ENCODE data around the gene CA12.
"Not testable (repeated sequence)": the region's sequence is repeated elsewhere in the genome, so short reads cannot be mapped to it uniquely, and the experiment has no call there.

Gene CA12

GRCh38 chr15:63421433-63421832 is 39.8 kb upstream of the CA12 start:
- no peak for DNase-seq
- Histone ChIP-seq H3K27ac (no peak overlapping the region), H3K27me3 (replicated peaks) (no peaks in the 10 kb centered on the region), H3K4me3 (ENCODE audit: low read depth, low read length) (no peak overlapping the region), H3K36me3 (replicated peaks) (no peaks in the 10 kb centered on the region)
- TF ChIP-seq, protein P1, sequence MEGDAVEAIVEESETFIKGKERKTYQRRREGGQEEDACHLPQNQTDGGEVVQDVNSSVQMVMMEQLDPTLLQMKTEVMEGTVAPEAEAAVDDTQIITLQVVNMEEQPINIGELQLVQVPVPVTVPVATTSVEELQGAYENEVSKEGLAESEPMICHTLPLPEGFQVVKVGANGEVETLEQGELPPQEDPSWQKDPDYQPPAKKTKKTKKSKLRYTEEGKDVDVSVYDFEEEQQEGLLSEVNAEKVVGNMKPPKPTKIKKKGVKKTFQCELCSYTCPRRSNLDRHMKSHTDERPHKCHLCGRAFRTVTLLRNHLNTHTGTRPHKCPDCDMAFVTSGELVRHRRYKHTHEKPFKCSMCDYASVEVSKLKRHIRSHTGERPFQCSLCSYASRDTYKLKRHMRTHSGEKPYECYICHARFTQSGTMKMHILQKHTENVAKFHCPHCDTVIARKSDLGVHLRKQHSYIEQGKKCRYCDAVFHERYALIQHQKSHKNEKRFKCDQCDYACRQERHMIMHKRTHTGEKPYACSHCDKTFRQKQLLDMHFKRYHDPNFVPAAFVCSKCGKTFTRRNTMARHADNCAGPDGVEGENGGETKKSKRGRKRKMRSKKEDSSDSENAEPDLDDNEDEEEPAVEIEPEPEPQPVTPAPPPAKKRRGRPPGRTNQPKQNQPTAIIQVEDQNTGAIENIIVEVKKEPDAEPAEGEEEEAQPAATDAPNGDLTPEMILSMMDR (IDR thresholded peaks at IDR 0.05; ENCODE audit: low read depth, low read length, missing control alignments) = no peak
- in situ Hi-C loops (cut with HindIII; ENCODE audit: low pct_ligation_motif_present, low sequenced_read_pairs) = no loop called here

DNA sequence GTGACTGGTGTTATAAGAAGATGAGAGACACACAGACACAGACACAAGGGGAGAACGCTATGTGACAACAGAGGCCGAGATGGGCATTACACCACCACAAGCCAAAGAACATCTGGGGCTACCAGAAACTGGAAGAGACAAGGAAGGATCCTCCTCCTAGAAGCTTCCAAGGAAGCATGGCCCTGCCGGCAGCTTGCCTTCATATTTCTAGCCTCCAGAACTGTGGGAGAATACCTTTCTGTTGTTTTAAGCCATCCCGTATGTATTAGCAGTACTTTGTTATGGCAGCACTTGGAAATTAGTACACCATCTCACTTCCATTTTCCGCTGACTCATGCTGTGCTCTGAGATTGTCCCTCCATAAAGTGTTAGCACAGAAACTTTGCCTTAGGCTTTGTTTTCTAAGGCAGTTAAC is 38.7 kb upstream of the CA12 start:
- no peak for DNase-seq
- in situ Hi-C loops (cut with HindIII; ENCODE audit: low pct_ligation_motif_present, low sequenced_read_pairs) = no loop called here
- no peaks in the 10 kb centered on the region for H3K36me3 ChIP-seq (replicated peaks)
- TF ChIP-seq, protein P1 (IDR thresholded peaks at IDR 0.05; ENCODE audit: low read depth, low read length, missing control alignments) = no peak
- no peak overlapping the region for H3K27ac ChIP-seq
- no peak overlapping the region for H3K4me3 ChIP-seq (ENCODE audit: low read depth, low read length)
- no peaks in the 10 kb centered on the region for H3K27me3 ChIP-seq (replicated peaks)

DNA sequence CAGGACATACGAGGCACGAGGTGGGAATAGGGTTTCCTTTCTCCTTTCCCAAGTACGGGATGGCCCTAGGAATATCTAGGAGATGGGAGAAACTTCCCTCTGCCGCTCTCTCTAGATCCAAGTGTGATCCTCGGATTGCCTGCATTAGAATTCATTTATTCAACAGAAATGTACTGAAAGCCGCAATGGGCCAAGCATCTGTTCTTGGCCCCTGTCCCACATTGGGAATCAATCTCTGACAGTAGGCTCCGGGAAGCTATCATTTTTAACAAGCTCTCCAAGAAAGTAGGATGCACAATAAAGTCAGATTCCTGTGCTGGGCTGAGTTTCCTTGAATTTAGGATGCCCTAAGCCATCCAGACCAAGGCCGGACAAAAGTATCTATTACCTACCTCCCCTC is 37.2 kb upstream of the CA12 start:
- TF ChIP-seq, protein P1 (IDR thresholded peaks at IDR 0.05; ENCODE audit: low read depth, low read length, missing control alignments) = no peak
- Histone ChIP-seq H3K4me3 (ENCODE audit: low read depth, low read length) (no peak overlapping the region), H3K36me3 (replicated peaks) (no peaks in the 10 kb centered on the region), H3K27me3 (replicated peaks) (no peaks in the 10 kb centered on the region), H3K27ac (no peak overlapping the region)
- no peak for DNase-seq
- in situ Hi-C loops (cut with HindIII; ENCODE audit: low pct_ligation_motif_present, low sequenced_read_pairs) = no loop called here

- in situ Hi-C loops (cut with HindIII; ENCODE audit: low pct_ligation_motif_present, low sequenced_read_pairs) = no loop called here
Measured at GRCh38 chr15:63417721-63418120, 36.1 kb upstream of the CA12 start.

GRCh38 chr15:63417274-63417673 is 35.6 kb upstream of the CA12 start:
- H3K27ac ChIP-seq; H3K4me3 ChIP-seq (ENCODE audit: low read depth, low read length); in situ Hi-C loops (cut with HindIII; ENCODE audit: low pct_ligation_motif_present, low sequenced_read_pairs); DNase-seq; H3K36me3 ChIP-seq (replicated peaks); H3K27me3 ChIP-seq (replicated peaks): not testable (repeated sequence)

More at GRCh38 chr15:63417721-63418120, 36.1 kb upstream of the CA12 start:
- Histone ChIP-seq H3K27ac (no peak overlapping the region), H3K27me3 (replicated peaks) (no peaks in the 10 kb centered on the region), H3K4me3 (ENCODE audit: low read depth, low read length) (no peak overlapping the region), H3K36me3 (replicated peaks) (no peaks in the 10 kb centered on the region)
- DNase-seq = no peak
- TF ChIP-seq, protein P1 (IDR thresholded peaks at IDR 0.05; ENCODE audit: low read depth, low read length, missing control alignments) = no peak

DNA sequence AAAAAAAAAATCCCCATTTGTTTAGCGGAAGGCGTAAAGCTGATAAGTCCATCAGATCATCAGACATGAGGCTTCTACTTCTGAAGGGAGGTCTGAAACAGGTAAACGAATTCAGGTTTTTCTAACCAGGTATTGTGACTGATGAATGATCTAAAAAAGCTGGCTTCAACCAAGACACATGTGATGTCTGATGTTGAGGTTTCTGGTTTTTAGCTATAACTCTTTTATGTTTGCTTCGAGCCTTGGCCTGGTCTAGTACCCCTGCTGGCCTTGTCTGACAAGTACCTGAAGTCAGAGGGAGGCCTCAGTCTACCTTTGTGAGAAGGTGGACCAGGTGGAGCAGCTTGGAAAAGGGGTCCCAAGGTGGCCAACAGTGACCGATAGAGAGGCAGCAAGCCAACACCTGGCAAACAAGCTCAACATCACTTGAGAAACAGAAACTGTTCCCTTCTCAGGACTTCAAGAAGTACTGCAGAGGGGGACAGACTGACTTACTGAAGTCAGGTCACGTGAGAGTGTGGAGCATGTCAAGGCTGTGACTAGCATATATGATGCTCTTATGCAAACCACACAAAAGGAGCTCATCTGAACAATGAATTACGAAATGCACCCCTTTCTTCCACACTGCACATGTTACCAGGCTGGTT is 33.0 kb upstream of the CA12 start:
- in situ Hi-C loops (cut with HindIII; ENCODE audit: low pct_ligation_motif_present, low sequenced_read_pairs) = no loop called here
- no peaks in the 10 kb centered on the region for H3K27me3 ChIP-seq (replicated peaks)
- no peak overlapping the region for H3K4me3 ChIP-seq (ENCODE audit: low read depth, low read length)
- DNase-seq = no peak
- TF ChIP-seq, protein P1 (IDR thresholded peaks at IDR 0.05; ENCODE audit: low read depth, low read length, missing control alignments) = no peak
- H3K27ac ChIP-seq = no peak overlapping the region
- H3K36me3 ChIP-seq (replicated peaks) = no peaks in the 10 kb centered on the region

All from brain microvascular endothelial cell (primary cell).